ENCODE data around the gene OR7G3.

DNA sequence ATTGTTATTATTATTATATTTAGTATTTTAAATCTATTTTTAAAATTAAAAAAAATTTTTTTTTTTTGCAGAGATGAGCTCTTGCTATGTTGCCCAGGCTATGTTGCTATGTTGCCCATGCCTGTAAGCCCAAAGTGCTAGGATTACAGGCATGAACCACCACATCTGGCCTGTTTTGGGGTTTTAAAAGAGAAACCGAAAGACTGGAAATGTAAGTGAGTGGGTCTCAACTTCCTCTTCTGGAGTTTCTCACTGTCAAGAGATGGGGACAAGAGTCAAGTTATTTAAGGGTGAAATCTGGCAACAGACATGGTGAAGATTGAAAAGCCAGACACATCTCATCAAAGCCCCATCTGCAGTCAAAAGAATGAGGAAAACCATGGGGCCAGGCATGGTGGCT lies 4.2 kb upstream of the OR7G3 start:
- TF ChIP-seq, protein P1, sequence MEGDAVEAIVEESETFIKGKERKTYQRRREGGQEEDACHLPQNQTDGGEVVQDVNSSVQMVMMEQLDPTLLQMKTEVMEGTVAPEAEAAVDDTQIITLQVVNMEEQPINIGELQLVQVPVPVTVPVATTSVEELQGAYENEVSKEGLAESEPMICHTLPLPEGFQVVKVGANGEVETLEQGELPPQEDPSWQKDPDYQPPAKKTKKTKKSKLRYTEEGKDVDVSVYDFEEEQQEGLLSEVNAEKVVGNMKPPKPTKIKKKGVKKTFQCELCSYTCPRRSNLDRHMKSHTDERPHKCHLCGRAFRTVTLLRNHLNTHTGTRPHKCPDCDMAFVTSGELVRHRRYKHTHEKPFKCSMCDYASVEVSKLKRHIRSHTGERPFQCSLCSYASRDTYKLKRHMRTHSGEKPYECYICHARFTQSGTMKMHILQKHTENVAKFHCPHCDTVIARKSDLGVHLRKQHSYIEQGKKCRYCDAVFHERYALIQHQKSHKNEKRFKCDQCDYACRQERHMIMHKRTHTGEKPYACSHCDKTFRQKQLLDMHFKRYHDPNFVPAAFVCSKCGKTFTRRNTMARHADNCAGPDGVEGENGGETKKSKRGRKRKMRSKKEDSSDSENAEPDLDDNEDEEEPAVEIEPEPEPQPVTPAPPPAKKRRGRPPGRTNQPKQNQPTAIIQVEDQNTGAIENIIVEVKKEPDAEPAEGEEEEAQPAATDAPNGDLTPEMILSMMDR (conservative IDR thresholded peaks at IDR 0.05; ENCODE audit: low read length), result no peak
- TF ChIP-seq EZH2phosphoT487 (IDR thresholded peaks at IDR 0.05; ENCODE audit: borderline replicate concordance), result no peak
